Neuronal stem cell (in vitro differentiated cells): ENCODE results near the gene CAMSAP2.

Source experiments
- DNase-seq: peaks from one replicate; pipeline ENCODE4 v3.0.0-alpha.2; 2013; ENCODE audit warnings: low spot score
- H2AFZ ChIP-seq: one replicate; pipeline ENCODE4 v1.6.1; 2013; ENCODE audit warnings: mild to moderate bottlenecking, low read length, inconsistent platforms
- H2AK5ac ChIP-seq: 2 replicates; pipeline ENCODE4 v1.6.1; 2013; ENCODE audit warnings: low read depth, mild to moderate bottlenecking, inconsistent platforms, low read length, moderate library complexity, mixed read lengths
- H2BK120ac ChIP-seq: 2 replicates; pipeline ENCODE4 v1.6.1; 2013; ENCODE audit warnings: low read depth, mild to moderate bottlenecking, inconsistent platforms, low read length, moderate library complexity, mixed read lengths
- H2BK12ac ChIP-seq: one replicate; pipeline ENCODE4 v1.6.1; 2013; ENCODE audit warnings: low read length, inconsistent platforms
- H2BK15ac ChIP-seq: 2 replicates; pipeline ENCODE4 v1.6.1; 2013; ENCODE audit warnings: mild to moderate bottlenecking, low read length, inconsistent platforms, mixed read lengths
- H2BK5ac ChIP-seq: one replicate; pipeline ENCODE4 v1.6.1; 2013; ENCODE audit warnings: inconsistent platforms, mild to moderate bottlenecking, low read length, moderate library complexity
- H3K14ac ChIP-seq: one replicate; pipeline ENCODE4 v1.6.1; 2013; ENCODE audit warnings: low read length, inconsistent platforms
- H3K18ac ChIP-seq: 2 replicates; pipeline ENCODE4 v1.6.1; 2013; ENCODE audit warnings: low read length, inconsistent platforms
- H3K23ac ChIP-seq: 2 replicates; pipeline ENCODE4 v1.6.1; 2013; ENCODE audit warnings: low read depth, mild to moderate bottlenecking, mixed read lengths, low read length, inconsistent platforms; ENCODE audit not compliant: poor library complexity
- H3K27ac ChIP-seq: replicated peaks from 3 replicates; pipeline ENCODE4 v1.5.1; 2013; ENCODE audit warnings: low read length, inconsistent platforms
- H3K27me3 ChIP-seq, 3 experiments: 2 replicates each; pipeline ENCODE4 v1.6.1; 2013; ENCODE audit warnings: low read length in 3 of 3, mild to moderate bottlenecking in 2 of 3, inconsistent platforms in 1 of 3, low read depth in 1 of 3, mixed read lengths in 1 of 3, moderate library complexity in 1 of 3; ENCODE audit not compliant: control insufficient read depth in 3 of 3, insufficient read depth in 3 of 3
- H3K36me3 ChIP-seq, 2 donors: replicated peaks in 1 of 2; 2 replicates each; pipeline ENCODE4 v1.6.1; 2013; ENCODE audit warnings: low read length in 2 of 2; ENCODE audit not compliant: control insufficient read depth in 2 of 2, insufficient read depth in 2 of 2
- H3K4ac ChIP-seq: 2 replicates; pipeline ENCODE4 v1.6.1; 2013; ENCODE audit warnings: inconsistent platforms, mild to moderate bottlenecking, low read length, moderate library complexity
- H3K4me1 ChIP-seq, 2 donors: 1 replicate in 1 of 2; 2 replicates in 1 of 2; pipeline ENCODE4 v1.6.1; 2013; ENCODE audit warnings: low read length in 2 of 2, low read depth in 1 of 2; ENCODE audit not compliant: control insufficient read depth in 2 of 2, insufficient read depth in 1 of 2
- H3K4me2 ChIP-seq: one replicate; pipeline ENCODE4 v1.6.1; 2013; ENCODE audit warnings: mild to moderate bottlenecking, low read length, inconsistent platforms; ENCODE audit not compliant: insufficient read depth, poor library complexity, severe bottlenecking
- H3K4me3 ChIP-seq, 2 donors: 2 replicates each; pipeline ENCODE4 v1.5.1; 2013; ENCODE audit warnings: low read length in 2 of 2, mild to moderate bottlenecking in 2 of 2, inconsistent platforms in 1 of 2, moderate library complexity in 1 of 2
- H3K79me1 ChIP-seq: one replicate; pipeline ENCODE4 v1.6.1; 2013; ENCODE audit warnings: low read depth, mild to moderate bottlenecking, inconsistent platforms, low read length, moderate library complexity
- H3K9ac ChIP-seq: one replicate; pipeline ENCODE4 v1.6.1; 2013; ENCODE audit warnings: mild to moderate bottlenecking, low read depth, low read length, inconsistent platforms; ENCODE audit not compliant: poor library complexity
- H3K9me3 ChIP-seq, 2 donors: replicated peaks in 1 of 2; 2 replicates each; pipeline versions ENCODE3 to v1.6.1; 2013; ENCODE audit warnings: low read length in 2 of 2, mild to moderate bottlenecking in 2 of 2, inconsistent platforms in 1 of 2, low read depth in 1 of 2, mixed read lengths in 1 of 2, moderate library complexity in 1 of 2; ENCODE audit not compliant: control insufficient read depth in 2 of 2, insufficient read depth in 1 of 2
- H4K8ac ChIP-seq: one replicate; pipeline ENCODE4 v1.6.1; 2013; ENCODE audit warnings: low read depth, mild to moderate bottlenecking, inconsistent platforms, low read length, moderate library complexity
- H4K91ac ChIP-seq: one replicate; pipeline ENCODE4 v1.6.1; 2013; ENCODE audit warnings: low read length, low read depth, mild to moderate bottlenecking, inconsistent platforms; ENCODE audit not compliant: poor library complexity
- WGBS, 2 donors: extraction: QIAGEN DNeasy Blood & Tissue Kit; methylation state at CpG; one replicate each; pipeline ENCODE4 v1.1.7; 2013; ENCODE audit warnings: missing lambda C conversion rate in 2 of 2, mixed read lengths in 1 of 2; ENCODE audit not compliant: insufficient read length in 2 of 2, insufficient replicate concordance in 1 of 2; ENCODE audit errors: extremely low coverage in 2 of 2; 5-methylcytosine and 5-hydroxymethylcytosine counted together

CAMSAP2 gene

DNA sequence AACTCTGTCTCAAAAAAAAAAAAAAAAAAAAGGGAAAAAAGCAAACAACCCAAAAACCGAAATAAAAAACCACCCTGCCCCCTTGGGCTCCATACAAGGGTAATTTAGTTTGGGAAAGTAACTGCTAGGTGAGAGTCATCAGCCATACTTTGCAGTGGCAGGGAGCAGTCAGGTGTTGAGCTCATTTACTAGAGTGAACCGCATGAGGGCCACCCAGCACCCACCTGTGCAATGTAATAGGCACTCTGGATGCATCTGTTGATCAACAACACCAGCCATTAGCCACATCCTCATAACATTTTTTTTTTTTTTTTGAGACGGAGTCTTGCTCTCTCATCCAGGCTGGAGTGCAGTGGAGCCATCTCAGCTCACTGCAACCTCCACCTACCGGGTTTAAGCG is 165.1 kb downstream of the CAMSAP2 start:
- no peak overlapping the region for H4K91ac ChIP-seq
- no peak overlapping the region for H3K27ac ChIP-seq
- peaks cover 61 to 96% of the 10 kb centered on the region in 2 donors for H3K36me3 ChIP-seq
- no peak for DNase-seq
- H3K27me3 ChIP-seq, result no peaks in the 10 kb centered on the region
- no peaks in the 10 kb centered on the region for H3K9me3 ChIP-seq
- no peaks in the 10 kb centered on the region for H3K79me1 ChIP-seq
- no CpG with 5 or more reads among the region's 5 CpGs for WGBS, 2 donors
- no peak overlapping the region for H2AFZ ChIP-seq
- no peaks in the 10 kb centered on the region for H3K4me1 ChIP-seq
- H2BK5ac ChIP-seq, result no peak overlapping the region
- no peak overlapping the region for H2BK12ac ChIP-seq
- no peak overlapping the region for H3K18ac ChIP-seq
- no peak overlapping the region for H2BK120ac ChIP-seq
- H3K14ac ChIP-seq, result no peak overlapping the region
- no peak overlapping the region for H3K9ac ChIP-seq
- H2BK15ac ChIP-seq, result no peak overlapping the region
- no peak overlapping the region for H3K4me3 ChIP-seq
- H4K8ac ChIP-seq, result no peak overlapping the region
- H3K23ac ChIP-seq, result no peak overlapping the region
- no peak overlapping the region for H3K4ac ChIP-seq
- no peak overlapping the region for H3K4me2 ChIP-seq
- H2AK5ac ChIP-seq, result no peak overlapping the region

DNA sequence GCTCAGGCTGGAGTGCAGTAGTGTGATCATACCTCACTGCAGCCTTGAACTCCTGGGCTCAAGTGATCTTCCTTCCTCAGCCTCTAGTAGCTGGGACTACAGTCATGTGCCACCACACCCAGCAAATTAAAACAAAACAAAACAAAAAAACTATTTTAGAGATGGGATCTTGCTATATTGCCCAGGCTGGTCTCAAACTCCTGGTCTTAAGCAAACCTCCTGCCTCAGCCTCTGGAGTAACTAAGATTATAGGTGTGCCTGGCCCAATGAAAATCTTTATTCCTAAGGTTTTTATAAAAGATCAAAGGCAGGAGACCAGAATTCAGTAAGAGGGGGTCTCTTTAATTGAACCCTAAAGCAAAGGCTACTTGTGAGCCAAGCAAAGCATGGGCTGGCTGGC is 166.1 kb downstream of the CAMSAP2 start:
- no peak overlapping the region for H2BK12ac ChIP-seq
- no peaks in the 10 kb centered on the region for H3K79me1 ChIP-seq
- H2BK5ac ChIP-seq, result no peak overlapping the region
- no peak for DNase-seq
- no peak overlapping the region for H3K4me3 ChIP-seq
- no peak overlapping the region for H3K18ac ChIP-seq
- H3K27me3 ChIP-seq, result no peaks in the 10 kb centered on the region
- H2AFZ ChIP-seq, result no peak overlapping the region
- H3K4me1 ChIP-seq, result no peaks in the 10 kb centered on the region
- no peak overlapping the region for H3K14ac ChIP-seq
- no peak overlapping the region for H2AK5ac ChIP-seq
- no peak overlapping the region for H3K4ac ChIP-seq
- no peak overlapping the region for H3K9ac ChIP-seq
- H3K36me3 ChIP-seq, result peaks cover 58 to 96% of the 10 kb centered on the region in 2 donors
- H4K91ac ChIP-seq, result no peak overlapping the region
- H4K8ac ChIP-seq, result no peak overlapping the region
- no peaks in the 10 kb centered on the region for H3K9me3 ChIP-seq
- no peak overlapping the region for H2BK120ac ChIP-seq
- H3K4me2 ChIP-seq, result no peak overlapping the region
- no peak overlapping the region for H3K27ac ChIP-seq
- no peak overlapping the region for H2BK15ac ChIP-seq
- no peak overlapping the region for H3K23ac ChIP-seq

DNA sequence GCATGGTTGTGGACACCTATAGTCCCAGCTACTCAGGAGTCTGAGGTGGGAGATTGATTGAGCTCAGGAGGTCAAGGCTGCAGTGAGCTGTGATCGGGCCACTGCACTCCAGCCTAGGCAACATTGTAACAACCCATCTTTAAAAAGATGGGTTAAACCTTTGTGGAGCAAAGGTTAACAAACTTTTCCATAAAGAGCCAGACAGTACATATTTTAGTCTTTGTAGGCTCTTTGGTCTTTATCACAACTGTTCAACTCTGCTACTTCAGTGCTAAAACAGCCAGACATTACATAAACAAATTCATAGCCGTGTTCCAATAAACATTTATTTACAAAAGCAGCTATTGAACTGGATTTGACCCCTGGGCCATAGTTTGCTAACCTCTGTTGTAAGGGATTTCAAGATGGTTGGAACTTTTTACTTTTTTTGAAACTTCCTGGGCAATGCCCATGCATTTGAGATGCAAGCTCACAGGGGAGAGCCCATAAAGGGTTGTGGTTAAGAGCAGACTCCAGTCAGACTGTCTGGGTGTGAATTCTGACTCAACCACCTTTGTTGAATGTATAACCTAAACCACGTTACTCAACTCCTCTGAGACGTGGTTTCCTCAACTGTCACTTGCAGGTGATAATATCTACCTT is 166.8 kb downstream of the CAMSAP2 start:
- H3K14ac ChIP-seq, result no peak overlapping the region
- no peak overlapping the region for H3K27ac ChIP-seq
- H3K9ac ChIP-seq, result no peak overlapping the region
- no peak overlapping the region for H4K91ac ChIP-seq
- H3K4ac ChIP-seq, result no peak overlapping the region
- H2AK5ac ChIP-seq, result no peak overlapping the region
- no peak overlapping the region for H2BK12ac ChIP-seq
- H4K8ac ChIP-seq, result no peak overlapping the region
- H2BK5ac ChIP-seq, result no peak overlapping the region
- H3K36me3 ChIP-seq, result peaks cover 54 to 96% of the 10 kb centered on the region in 2 donors
- H3K23ac ChIP-seq, result no peak overlapping the region
- H2AFZ ChIP-seq, result no peak overlapping the region
- H2BK120ac ChIP-seq, result no peak overlapping the region
- DNase-seq, result no peak
- WGBS, 2 donors, result no CpG with 5 or more reads among the region's 4 CpGs
- no peaks in the 10 kb centered on the region for H3K9me3 ChIP-seq
- no peaks in the 10 kb centered on the region for H3K27me3 ChIP-seq
- no peak overlapping the region for H3K4me3 ChIP-seq
- no peak overlapping the region for H2BK15ac ChIP-seq
- H3K4me1 ChIP-seq, result no peaks in the 10 kb centered on the region
- no peaks in the 10 kb centered on the region for H3K79me1 ChIP-seq
- H3K4me2 ChIP-seq, result no peak overlapping the region
- no peak overlapping the region for H3K18ac ChIP-seq

GRCh38 chr1:200906491-200906890 is 167.8 kb downstream of the CAMSAP2 start:
- Histone ChIP-seq H4K91ac (no peak overlapping the region), H3K14ac (no peak overlapping the region), H2BK12ac (no peak overlapping the region), H2AFZ (no peak overlapping the region), H3K4me1 (no peaks in the 10 kb centered on the region), H3K23ac (no peak overlapping the region), H2BK120ac (no peak overlapping the region), H2AK5ac (no peak overlapping the region), H3K79me1 (peaks cover 2% of the 10 kb centered on the region), H4K8ac (no peak overlapping the region), H3K9ac (no peak overlapping the region), H3K4me3 (no peak overlapping the region), H3K4me2 (no peak overlapping the region), H2BK5ac (no peak overlapping the region), H3K18ac (no peak overlapping the region), H3K36me3 (peaks cover 51 to 96% of the 10 kb centered on the region in 2 donors), H3K9me3 (no peaks in the 10 kb centered on the region), H3K27ac (no peak overlapping the region), H3K4ac (no peak overlapping the region), H3K27me3 (no peaks in the 10 kb centered on the region), H2BK15ac (no peak overlapping the region)
- no peak for DNase-seq
- no CpG with 5 or more reads among the region's 2 CpGs for WGBS, 2 donors
